ENCODE measurements around the gene LRRC31.

The LRRC31 gene

GRCh38 chr3:169863458-169863899 is 6.3 kb downstream of the LRRC31 start:
- peak; percentile 42 to 44 for DNase-seq (ENCODE audit: low read depth in 2 of 2)

- DNase-seq (ENCODE audit: low read depth in 2 of 2), result no peak
Measured at GRCh38 chr3:169861871-169862270, 7.9 kb downstream of the LRRC31 start.

GRCh38 chr3:169857811-169858210 is 11.9 kb downstream of the LRRC31 start:
- DNase-seq (ENCODE audit: low read depth in 2 of 2), result no peak

- no peak for DNase-seq (ENCODE audit: low read depth in 2 of 2)
Measured at GRCh38 chr3:169855514-169855913, 14.2 kb downstream of the LRRC31 start.

GRCh38 chr3:169850618-169851017 is 19.1 kb downstream of the LRRC31 start:
- no peak for DNase-seq (ENCODE audit: low read depth in 2 of 2)

- DNase-seq (ENCODE audit: low read depth in 2 of 2), result no peak
Measured at GRCh38 chr3:169848741-169849140, 21.0 kb downstream of the LRRC31 start.

GRCh38 chr3:169847896-169848295 is 21.8 kb downstream of the LRRC31 start:
- DNase-seq (ENCODE audit: low read depth in 2 of 2), result no peak

GRCh38 chr3:169846458-169847193 is 23.1 kb downstream of the LRRC31 start:
- no peak for DNase-seq (ENCODE audit: low read depth in 2 of 2)

- no peak for DNase-seq (ENCODE audit: low read depth in 2 of 2)
Measured at GRCh38 chr3:169842960-169843359, 26.8 kb downstream of the LRRC31 start.

GRCh38 chr3:169841171-169841570 is 28.6 kb downstream of the LRRC31 start:
- no peak for DNase-seq (ENCODE audit: low read depth in 2 of 2)

GRCh38 chr3:169838511-169839030 is 31.2 kb downstream of the LRRC31 start:
- no peak for DNase-seq (ENCODE audit: low read depth in 2 of 2)

GRCh38 chr3:169836942-169837275 is 32.8 kb downstream of the LRRC31 start:
- DNase-seq (ENCODE audit: low read depth in 2 of 2), result no peak

- DNase-seq (ENCODE audit: low read depth in 2 of 2), result no peak
Measured at GRCh38 chr3:169836078-169836941, 33.4 kb downstream of the LRRC31 start.

- no peak for DNase-seq (ENCODE audit: low read depth in 2 of 2)
Measured at GRCh38 chr3:169835533-169835932, 34.2 kb downstream of the LRRC31 start.

GRCh38 chr3:169827712-169828111 is 42.0 kb downstream of the LRRC31 start:
- no peak for DNase-seq (ENCODE audit: low read depth in 2 of 2)

GRCh38 chr3:169825316-169825715 is 44.4 kb downstream of the LRRC31 start:
- DNase-seq (ENCODE audit: low read depth in 2 of 2), result no peak

- no peak for DNase-seq (ENCODE audit: low read depth in 2 of 2)
Measured at GRCh38 chr3:169822983-169823382, 46.8 kb downstream of the LRRC31 start.

- no peak for DNase-seq (ENCODE audit: low read depth in 2 of 2)
Measured at GRCh38 chr3:169822540-169822939, 47.2 kb downstream of the LRRC31 start.

- no peak for DNase-seq (ENCODE audit: low read depth in 2 of 2)
Measured at GRCh38 chr3:169822091-169822490, 47.6 kb downstream of the LRRC31 start.

- no peak for DNase-seq (ENCODE audit: low read depth in 2 of 2)
Measured at GRCh38 chr3:169818316-169818715, 51.4 kb downstream of the LRRC31 start.

- no peak for DNase-seq (ENCODE audit: low read depth in 2 of 2)
Measured at GRCh38 chr3:169815590-169816150, 54.1 kb downstream of the LRRC31 start.

- peak; percentile 46 to 58 for DNase-seq (ENCODE audit: low read depth in 2 of 2)
Measured at GRCh38 chr3:169813757-169814517, 55.8 kb downstream of the LRRC31 start.
